GM12873 (cell line): Measurements from ENCODE around the gene RXFP1.

Source experiments
- TF ChIP-seq, protein P1 (sequence below): IDR thresholded peaks from 2 replicates; pipeline ENCODE4 v1.5.1; 2012; ENCODE audit warnings: low read depth, mild to moderate bottlenecking, moderate library complexity, low read length, control low read depth; ENCODE audit not compliant: insufficient read depth; ENCODE audit errors: missing control alignments

Gene RXFP1

GRCh38 chr4:158606969-158607368 lies 85.3 kb downstream of the RXFP1 start:
- TF ChIP-seq, protein P1, sequence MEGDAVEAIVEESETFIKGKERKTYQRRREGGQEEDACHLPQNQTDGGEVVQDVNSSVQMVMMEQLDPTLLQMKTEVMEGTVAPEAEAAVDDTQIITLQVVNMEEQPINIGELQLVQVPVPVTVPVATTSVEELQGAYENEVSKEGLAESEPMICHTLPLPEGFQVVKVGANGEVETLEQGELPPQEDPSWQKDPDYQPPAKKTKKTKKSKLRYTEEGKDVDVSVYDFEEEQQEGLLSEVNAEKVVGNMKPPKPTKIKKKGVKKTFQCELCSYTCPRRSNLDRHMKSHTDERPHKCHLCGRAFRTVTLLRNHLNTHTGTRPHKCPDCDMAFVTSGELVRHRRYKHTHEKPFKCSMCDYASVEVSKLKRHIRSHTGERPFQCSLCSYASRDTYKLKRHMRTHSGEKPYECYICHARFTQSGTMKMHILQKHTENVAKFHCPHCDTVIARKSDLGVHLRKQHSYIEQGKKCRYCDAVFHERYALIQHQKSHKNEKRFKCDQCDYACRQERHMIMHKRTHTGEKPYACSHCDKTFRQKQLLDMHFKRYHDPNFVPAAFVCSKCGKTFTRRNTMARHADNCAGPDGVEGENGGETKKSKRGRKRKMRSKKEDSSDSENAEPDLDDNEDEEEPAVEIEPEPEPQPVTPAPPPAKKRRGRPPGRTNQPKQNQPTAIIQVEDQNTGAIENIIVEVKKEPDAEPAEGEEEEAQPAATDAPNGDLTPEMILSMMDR, result no peak

DNA sequence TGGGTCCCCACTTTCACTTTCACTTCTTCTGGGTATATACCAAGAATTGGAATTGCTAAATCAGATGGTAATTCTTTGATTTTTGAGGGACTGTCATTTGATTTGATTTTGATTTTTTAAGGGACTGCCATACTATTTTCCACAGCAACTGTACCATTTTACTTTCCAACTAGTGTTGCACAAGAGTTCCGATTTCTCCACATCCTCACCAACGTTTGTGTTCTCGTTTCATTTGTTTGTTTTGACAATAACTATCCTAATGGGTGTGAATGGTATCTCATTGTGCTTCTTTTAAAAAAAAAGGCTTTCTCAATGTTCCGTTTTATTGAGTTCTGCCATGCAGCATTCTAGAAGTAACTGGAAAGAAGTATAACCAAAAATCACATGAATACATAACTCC lies 87.4 kb downstream of the RXFP1 start:
- TF ChIP-seq, protein P1, result no peak

DNA sequence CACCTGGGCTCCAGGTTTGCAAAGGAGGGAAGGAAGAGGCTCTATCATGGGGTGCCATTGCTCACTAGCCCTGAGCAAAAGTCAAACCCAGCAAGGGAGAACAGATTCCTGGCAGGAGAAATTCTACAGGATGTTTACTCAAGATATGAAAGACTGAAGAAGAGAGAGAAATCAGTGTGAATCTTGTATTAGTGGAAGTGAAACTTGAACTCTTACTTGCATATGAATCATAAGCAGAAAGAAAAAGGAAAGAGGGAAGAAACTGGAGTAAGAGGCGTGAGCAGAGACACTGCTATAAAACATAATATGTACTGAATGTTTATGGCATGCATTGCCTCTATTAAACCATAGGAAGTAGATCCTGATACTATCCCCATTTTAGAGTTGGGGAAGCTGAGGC lies 89.1 kb downstream of the RXFP1 start:
- TF ChIP-seq, protein P1, result no peak

DNA sequence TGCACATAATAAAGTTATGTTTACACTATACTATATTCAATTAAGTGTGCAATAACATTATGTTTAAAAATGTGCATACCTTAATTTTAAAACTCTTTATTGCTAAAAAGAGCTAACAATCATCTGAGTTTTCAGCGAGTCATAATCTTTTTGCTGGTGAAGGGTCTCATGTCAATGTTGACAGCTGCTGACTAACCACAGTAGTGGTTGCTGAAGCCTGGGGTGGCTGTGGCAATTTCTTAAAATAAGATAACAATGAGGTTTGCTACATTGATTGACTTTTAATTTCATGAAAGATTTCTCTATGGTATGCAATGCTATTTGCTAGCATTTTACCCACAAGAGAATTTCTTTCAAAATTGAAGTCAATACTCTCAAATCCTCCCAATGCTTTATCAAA lies 91.4 kb downstream of the RXFP1 start:
- TF ChIP-seq, protein P1, result no peak

DNA sequence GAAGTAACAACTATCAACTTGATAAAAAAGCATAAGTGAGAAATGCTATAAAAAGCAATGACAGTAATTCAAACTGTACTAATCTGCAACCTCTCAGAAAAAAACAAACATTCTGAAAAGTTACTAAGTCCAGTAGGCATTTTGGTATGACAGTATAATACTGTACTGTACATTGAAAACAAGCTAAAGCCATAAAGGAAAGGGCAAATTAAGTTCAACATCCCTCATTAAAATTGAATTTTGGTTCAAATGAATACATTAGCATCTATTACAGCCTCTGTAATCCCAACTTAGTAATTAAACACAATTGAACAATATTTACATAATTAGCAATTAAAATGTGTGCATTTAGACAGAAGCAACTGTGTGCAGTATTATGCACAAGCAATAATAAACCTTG lies 96.3 kb downstream of the RXFP1 start:
- TF ChIP-seq, protein P1, result no peak

DNA sequence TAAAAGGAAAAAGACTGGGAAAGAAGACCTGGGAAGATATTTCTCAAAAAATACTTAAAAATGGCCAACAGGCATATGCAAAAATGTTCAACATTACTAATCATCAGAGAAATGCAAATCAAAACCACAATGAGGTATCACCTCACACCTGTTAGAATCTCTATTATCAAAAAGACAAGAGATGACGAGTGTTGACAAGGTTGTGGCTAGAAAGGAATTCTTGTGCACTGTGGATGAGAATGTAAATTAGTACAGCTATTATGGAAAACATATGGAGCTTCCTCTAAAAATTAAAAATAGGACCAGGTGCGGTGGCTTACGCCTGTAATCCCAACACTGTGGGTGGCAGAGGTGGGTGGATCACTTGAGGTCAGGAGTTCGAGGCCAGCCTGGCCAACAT lies 100.0 kb downstream of the RXFP1 start:
- TF ChIP-seq, protein P1, result no peak

DNA sequence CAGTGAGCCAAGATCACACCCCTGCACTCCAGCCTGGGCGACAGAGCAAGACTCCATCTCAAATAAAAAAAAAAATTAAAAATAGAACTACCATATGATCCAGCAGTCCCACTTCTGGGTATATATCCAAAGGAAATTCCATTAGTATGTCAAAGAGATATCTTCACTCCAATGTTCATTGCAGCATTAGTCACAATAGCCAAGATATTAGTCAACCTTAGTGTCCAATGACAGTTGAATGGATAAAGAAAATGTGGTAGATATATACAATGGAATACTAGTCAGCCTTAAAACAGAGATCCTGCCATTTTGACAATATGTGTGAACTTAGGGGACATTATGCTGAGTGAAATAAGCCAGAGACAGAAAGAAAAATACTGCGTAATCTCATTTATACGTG lies 100.6 kb downstream of the RXFP1 start:
- TF ChIP-seq, protein P1, result no peak

GRCh38 chr4:158624889-158625478 lies 103.3 kb downstream of the RXFP1 start:
- TF ChIP-seq, protein P1, result peak; percentile 71
